Metanephros (tissue), 1 donor: Measurements from ENCODE around the gene VIT. TPM values are rescaled to one million over a fixed set of nuclear protein-coding genes. Genes with fewer than 3 reads are reported as not detected.

Experiments
- total RNA-seq: library from RNA; depleted of rRNA; stranded (reverse); fragments of >200 nt; gene quantifications from one replicate; pipeline ENCODE4 v1.2.3, GENCODE V29; 2014

Gene VIT
- total RNA-seq, result 0.88 TPM

GRCh38 chr2:36696533-36696932, at the start of gene VIT:
Gene VIT (plus strand): TSS chr2:36696707. CDS start chr2:36716371, 19,664 bp downstream.

Other genes starting within 250 kb of the VIT start
- gene FEZ2, start 98.5 kb upstream of the VIT start, total RNA-seq, result 54.9 TPM